ENCODE data around the gene MDP1. TPM values are rescaled to one million over a fixed set of nuclear protein-coding genes. Genes with fewer than 3 reads are reported as not detected.

Gene MDP1
- total and polyA plus RNA-seq, 9 donors, result 7.4 to 24.9 (median 8.6) TPM

DNA sequence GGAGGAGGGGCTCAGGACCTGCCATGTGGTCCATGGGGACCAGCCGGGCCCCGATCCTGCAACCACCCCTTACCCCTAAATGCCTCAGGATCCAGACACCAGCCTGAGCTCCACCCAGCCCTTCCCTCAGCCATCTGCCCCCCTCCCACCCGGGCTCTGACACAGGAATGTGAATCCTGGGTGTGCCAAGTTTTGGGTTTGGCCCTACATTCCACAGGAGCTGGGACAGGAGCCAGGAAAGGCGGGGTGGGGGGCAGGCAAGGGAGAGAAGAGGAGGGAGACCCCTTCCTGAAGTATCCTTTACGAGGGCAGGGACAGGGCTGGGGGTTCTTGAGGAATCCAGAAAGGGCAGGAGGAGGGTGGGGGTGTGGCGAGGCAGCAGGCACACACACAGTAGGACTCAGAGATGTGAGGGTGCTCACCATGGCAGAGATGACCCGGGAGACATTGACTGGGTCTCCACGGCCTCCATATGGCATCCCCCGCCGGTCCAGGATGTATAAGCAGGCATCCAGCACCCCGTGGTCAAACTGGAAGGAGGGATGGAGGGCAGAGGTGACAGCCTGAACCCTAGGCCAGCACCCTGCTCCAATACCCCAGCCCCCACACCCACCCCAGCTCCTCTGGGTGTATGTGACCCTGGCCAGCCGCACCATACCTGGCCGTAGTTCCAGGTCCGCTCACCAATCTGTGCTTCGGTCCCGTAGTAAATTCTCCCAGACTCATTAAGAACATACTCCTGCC is 43.6 kb upstream of the MDP1 start:
- Histone ChIP-seq H3K27me3 (ENCODE audit: control insufficient read depth, insufficient read depth, low read length) (no peaks in the 10 kb centered on the region), H3K9me3 (replicated peaks; ENCODE audit: control insufficient read depth, low read depth, low read length) (no peaks in the 10 kb centered on the region), H3K4me1 (ENCODE audit: control insufficient read depth, insufficient read depth, low read length) (peaks cover 5% of the 10 kb centered on the region), H3K27ac (ENCODE audit: low read length) (no peak overlapping the region), H3K4me3 (ENCODE audit: low read length) (no peak overlapping the region), H3K36me3 (ENCODE audit: control insufficient read depth, insufficient read depth, low read length) (peaks cover 4% of the 10 kb centered on the region)
- WGBS (ENCODE audit: insufficient coverage), result 74% methylated on average over 8 of the region's 16 CpGs
- DNase-seq, result peak; percentile 38

DNA sequence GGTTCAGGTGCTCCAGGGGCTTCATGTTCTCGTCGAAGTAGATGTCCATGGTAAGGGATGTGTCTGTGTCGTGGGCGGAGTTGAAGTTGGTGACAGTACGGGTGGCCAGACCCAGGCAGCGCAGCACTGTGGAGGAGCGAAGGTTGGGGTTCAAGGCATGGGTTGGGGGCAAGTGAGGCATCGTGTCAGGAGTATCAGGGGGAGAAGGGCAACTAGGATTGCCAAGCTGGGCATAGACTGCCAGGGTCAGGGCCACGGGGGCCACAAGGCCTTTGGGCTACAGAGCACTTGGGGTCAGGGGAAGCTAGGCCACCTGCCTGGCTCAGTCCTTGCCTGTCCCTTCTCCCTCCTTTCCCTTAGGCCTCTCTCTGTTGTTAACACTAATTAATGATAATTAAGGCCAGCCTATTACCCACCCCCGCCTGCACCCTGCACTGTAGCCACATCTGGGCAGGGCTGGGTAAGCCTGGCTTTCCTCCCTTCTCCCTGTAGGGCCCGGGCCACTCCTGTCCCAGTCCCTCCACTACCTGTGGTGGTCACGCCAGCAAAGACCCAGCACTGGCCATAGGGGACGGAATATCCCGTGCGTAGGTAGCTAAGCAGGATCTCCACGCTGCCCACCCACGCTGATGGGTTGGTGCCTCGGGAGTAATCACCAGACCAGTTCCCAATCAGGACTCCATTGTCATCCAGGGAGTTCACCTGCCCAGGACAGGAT is 42.8 kb upstream of the MDP1 start:
- Histone ChIP-seq H3K27me3 (ENCODE audit: control insufficient read depth, insufficient read depth, low read length) (no peaks in the 10 kb centered on the region), H3K9me3 (replicated peaks; ENCODE audit: control insufficient read depth, low read depth, low read length) (no peaks in the 10 kb centered on the region), H3K36me3 (ENCODE audit: control insufficient read depth, insufficient read depth, low read length) (peaks cover 5% of the 10 kb centered on the region), H3K4me3 (ENCODE audit: low read length) (no peak overlapping the region), H3K27ac (ENCODE audit: low read length) (no peak overlapping the region), H3K4me1 (ENCODE audit: control insufficient read depth, insufficient read depth, low read length) (peaks cover 5% of the 10 kb centered on the region)
- no peak for DNase-seq
- 88% methylated on average over 13 of the region's 18 CpGs for WGBS (ENCODE audit: insufficient coverage)

DNA sequence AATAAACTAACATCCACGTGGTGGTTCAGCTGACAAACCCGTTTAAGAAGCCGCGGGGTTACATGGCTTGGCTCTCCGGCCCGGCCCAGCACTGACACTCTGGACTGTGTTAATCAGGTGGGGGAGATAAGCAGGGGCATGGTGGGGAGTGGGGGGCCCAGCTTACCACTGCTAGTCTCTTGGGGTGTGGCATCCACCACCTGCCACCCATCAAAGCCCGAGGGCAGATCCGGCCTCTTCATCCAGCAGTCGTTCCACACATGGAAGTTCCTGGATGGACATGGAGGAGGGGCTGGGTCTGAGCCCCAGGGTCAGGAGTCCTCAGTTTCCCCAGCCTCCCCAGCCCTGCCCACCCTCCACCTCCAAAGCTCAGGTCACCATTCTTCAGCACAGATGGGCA is 42.3 kb upstream of the MDP1 start:
- Histone ChIP-seq H3K27me3 (ENCODE audit: control insufficient read depth, insufficient read depth, low read length) (no peaks in the 10 kb centered on the region), H3K4me1 (ENCODE audit: control insufficient read depth, insufficient read depth, low read length) (peaks cover 5% of the 10 kb centered on the region), H3K4me3 (ENCODE audit: low read length) (no peak overlapping the region), H3K9me3 (replicated peaks; ENCODE audit: control insufficient read depth, low read depth, low read length) (no peaks in the 10 kb centered on the region), H3K27ac (ENCODE audit: low read length) (no peak overlapping the region), H3K36me3 (ENCODE audit: control insufficient read depth, insufficient read depth, low read length) (peaks cover 5% of the 10 kb centered on the region)
- no peak for DNase-seq
- WGBS (ENCODE audit: insufficient coverage), result 80% methylated on average over 1 of the region's 9 CpGs

DNA sequence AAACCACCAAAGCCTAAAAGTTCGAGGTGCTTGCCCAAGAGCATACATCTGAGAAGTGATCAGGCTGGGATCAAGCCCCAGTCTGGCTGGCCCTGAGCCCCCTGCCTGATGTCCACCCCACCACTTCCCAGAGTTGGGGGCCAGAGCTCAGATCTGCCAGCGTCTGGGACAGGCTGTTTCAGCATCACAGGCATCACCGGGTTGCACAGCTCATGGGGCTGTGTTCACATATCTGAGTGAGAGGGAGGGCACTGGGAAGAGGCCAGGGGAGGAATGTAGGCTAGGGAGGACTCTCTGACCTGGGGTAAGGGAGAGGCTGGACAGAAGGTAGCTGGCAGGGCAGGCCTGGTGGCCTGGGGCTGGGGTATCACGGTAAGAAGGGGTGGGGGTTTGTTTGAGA is 41.1 kb upstream of the MDP1 start:
- Histone ChIP-seq H3K4me3 (ENCODE audit: low read length) (no peak overlapping the region), H3K27me3 (ENCODE audit: control insufficient read depth, insufficient read depth, low read length) (no peaks in the 10 kb centered on the region), H3K4me1 (ENCODE audit: control insufficient read depth, insufficient read depth, low read length) (peaks cover 5% of the 10 kb centered on the region), H3K36me3 (ENCODE audit: control insufficient read depth, insufficient read depth, low read length) (peaks cover 5% of the 10 kb centered on the region), H3K9me3 (replicated peaks; ENCODE audit: control insufficient read depth, low read depth, low read length) (no peaks in the 10 kb centered on the region), H3K27ac (ENCODE audit: low read length) (no peak overlapping the region)
- WGBS (ENCODE audit: insufficient coverage), result 63% methylated on average over 4 of the region's 4 CpGs
- no peak for DNase-seq

DNA sequence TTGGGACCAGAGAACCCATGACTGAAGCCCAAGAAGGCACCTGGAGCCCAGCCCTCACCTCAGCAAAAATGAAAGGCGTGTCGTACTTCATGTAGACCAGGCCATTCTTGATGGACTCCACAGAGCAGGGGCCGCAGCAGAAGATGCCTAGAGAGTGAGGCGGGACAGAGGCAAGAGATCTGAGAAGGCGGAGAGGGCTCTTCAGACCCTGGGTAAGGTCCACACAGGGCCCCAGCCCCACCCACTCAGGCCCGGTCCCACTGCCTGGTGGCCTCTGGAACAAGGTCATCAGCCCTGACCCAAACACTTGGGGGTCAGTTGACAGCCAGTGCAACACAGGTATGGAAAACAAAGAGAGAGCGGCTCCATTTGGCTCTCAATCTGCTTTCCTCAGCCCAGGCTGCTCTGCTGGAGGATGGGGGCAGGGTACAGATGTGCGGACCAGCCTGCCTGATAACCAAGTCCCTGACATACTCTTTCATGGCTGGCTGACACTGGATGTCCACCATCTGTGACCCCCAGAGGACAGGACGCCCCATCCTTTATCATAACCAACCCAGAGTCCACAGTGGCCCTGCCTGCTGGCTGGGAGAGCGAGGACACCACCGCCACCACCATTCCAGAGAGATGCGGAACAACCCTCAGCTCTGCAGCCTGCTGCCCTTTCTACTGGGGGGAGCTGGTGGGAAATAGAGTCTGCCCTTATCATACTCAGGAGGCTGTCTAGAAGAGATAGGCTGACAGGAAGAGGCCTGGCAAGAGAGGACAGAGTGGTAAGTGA is 40.3 kb upstream of the MDP1 start:
- Histone ChIP-seq H3K27ac (ENCODE audit: low read length) (no peak overlapping the region), H3K4me1 (ENCODE audit: control insufficient read depth, insufficient read depth, low read length) (peaks cover 5% of the 10 kb centered on the region), H3K36me3 (ENCODE audit: control insufficient read depth, insufficient read depth, low read length) (peaks cover 5% of the 10 kb centered on the region), H3K27me3 (ENCODE audit: control insufficient read depth, insufficient read depth, low read length) (no peaks in the 10 kb centered on the region), H3K9me3 (replicated peaks; ENCODE audit: control insufficient read depth, low read depth, low read length) (no peaks in the 10 kb centered on the region), H3K4me3 (ENCODE audit: low read length) (no peak overlapping the region)
- WGBS (ENCODE audit: insufficient coverage), result 82% methylated on average over 9 of the region's 12 CpGs
- no peak for DNase-seq

DNA sequence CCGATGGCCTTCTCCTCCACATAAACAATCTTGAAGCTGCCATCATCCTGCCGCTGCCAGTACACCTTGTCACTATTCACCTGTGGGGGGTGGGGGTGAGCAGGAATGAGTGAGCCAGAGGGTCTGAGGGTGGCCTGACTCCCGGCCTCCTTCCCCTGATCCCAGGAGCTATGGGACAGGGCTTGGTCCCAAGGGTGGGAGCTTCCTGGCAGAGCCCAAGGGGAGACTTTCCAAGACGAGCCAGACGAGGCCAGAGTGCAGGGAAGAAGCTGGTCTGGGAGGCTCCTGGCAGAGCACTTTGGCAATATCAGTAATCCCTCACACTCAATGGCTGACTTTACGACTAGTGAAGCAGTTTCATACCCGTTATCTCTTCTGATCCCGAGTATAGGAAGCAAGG is 39.6 kb upstream of the MDP1 start:
- Histone ChIP-seq H3K36me3 (ENCODE audit: control insufficient read depth, insufficient read depth, low read length) (peaks cover 5% of the 10 kb centered on the region), H3K27me3 (ENCODE audit: control insufficient read depth, insufficient read depth, low read length) (no peaks in the 10 kb centered on the region), H3K9me3 (replicated peaks; ENCODE audit: control insufficient read depth, low read depth, low read length) (no peaks in the 10 kb centered on the region), H3K4me3 (ENCODE audit: low read length) (no peak overlapping the region), H3K27ac (ENCODE audit: low read length) (no peak overlapping the region), H3K4me1 (ENCODE audit: control insufficient read depth, insufficient read depth, low read length) (peaks cover 5% of the 10 kb centered on the region)
- WGBS (ENCODE audit: insufficient coverage), result 73% methylated on average over 4 of the region's 8 CpGs
- DNase-seq, result no peak

DNA sequence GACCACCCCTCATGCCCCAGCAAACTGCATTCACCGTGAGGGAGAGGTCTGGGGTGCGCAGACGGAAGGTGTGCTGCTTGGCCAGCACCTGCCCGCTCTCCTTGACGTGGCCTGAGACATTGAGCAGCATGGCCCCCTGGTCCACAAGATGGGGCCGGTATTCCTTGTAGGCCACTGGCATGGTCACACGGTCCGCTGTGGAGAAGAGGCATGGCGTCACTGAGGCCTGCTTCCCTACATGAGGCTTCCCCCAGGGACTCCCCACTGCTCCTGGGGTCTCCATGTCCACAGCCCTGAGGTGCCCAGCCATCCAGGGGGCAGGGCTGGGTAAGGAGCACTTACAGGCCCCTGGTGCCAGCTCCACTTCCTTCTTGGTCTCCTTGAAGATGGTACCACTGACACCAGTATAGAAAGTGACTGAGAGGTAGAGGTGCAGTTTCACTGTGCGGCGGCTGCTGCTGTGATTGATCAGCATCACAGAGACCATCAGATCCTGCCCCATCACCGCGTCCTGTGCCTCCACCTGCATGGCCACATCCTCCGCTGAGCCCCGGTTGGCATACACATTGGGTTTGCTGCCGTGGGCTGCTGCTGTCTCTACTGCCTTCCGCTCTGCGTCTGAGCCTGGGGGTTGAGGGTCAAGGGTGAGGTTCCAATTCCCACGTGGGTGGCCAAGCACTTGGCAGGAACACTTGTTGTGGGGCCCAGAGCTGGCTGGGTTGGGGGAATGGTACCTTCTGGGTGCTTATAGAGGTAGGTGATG is 38.9 kb upstream of the MDP1 start:
- no peaks in the 10 kb centered on the region for H3K9me3 ChIP-seq (replicated peaks; ENCODE audit: control insufficient read depth, low read depth, low read length)
- 90% methylated on average over 18 of the region's 19 CpGs for WGBS (ENCODE audit: insufficient coverage)
- H3K4me1 ChIP-seq (ENCODE audit: control insufficient read depth, insufficient read depth, low read length), result peaks cover 5% of the 10 kb centered on the region
- DNase-seq, result no peak
- H3K27me3 ChIP-seq (ENCODE audit: control insufficient read depth, insufficient read depth, low read length), result no peaks in the 10 kb centered on the region
- H3K4me3 ChIP-seq (ENCODE audit: low read length), result no peak overlapping the region
- H3K36me3 ChIP-seq (ENCODE audit: control insufficient read depth, insufficient read depth, low read length), result peaks cover 5% of the 10 kb centered on the region
- H3K27ac ChIP-seq (ENCODE audit: low read length), result no peak overlapping the region

DNA sequence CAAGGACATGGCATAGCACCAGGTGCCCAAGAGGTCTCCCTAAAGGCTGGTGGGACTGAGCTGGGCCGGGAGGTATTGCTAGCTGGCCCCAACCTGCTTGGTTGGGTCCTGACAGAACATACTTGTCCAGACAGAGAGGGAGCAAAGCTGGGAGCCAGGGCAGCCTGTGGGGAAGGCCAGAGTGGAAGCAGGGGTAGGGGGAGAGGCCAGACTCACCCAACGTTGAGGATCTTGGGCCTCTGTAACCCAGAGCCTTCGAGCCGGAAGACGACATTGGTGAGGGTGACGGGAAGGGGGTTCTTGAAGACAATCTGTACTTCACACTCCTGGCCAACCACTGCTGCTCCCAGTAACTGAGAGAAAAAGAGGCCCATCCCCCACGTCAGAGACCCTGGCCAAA is 38.1 kb upstream of the MDP1 start:
- no peaks in the 10 kb centered on the region for H3K9me3 ChIP-seq (replicated peaks; ENCODE audit: control insufficient read depth, low read depth, low read length)
- H3K27ac ChIP-seq (ENCODE audit: low read length), result no peak overlapping the region
- no peak for DNase-seq
- 50% methylated on average over 1 of the region's 7 CpGs for WGBS (ENCODE audit: insufficient coverage)
- no peaks in the 10 kb centered on the region for H3K27me3 ChIP-seq (ENCODE audit: control insufficient read depth, insufficient read depth, low read length)
- no peaks in the 10 kb centered on the region for H3K4me1 ChIP-seq (ENCODE audit: control insufficient read depth, insufficient read depth, low read length)
- H3K4me3 ChIP-seq (ENCODE audit: low read length), result no peak overlapping the region
- peaks cover 5% of the 10 kb centered on the region for H3K36me3 ChIP-seq (ENCODE audit: control insufficient read depth, insufficient read depth, low read length)

DNA sequence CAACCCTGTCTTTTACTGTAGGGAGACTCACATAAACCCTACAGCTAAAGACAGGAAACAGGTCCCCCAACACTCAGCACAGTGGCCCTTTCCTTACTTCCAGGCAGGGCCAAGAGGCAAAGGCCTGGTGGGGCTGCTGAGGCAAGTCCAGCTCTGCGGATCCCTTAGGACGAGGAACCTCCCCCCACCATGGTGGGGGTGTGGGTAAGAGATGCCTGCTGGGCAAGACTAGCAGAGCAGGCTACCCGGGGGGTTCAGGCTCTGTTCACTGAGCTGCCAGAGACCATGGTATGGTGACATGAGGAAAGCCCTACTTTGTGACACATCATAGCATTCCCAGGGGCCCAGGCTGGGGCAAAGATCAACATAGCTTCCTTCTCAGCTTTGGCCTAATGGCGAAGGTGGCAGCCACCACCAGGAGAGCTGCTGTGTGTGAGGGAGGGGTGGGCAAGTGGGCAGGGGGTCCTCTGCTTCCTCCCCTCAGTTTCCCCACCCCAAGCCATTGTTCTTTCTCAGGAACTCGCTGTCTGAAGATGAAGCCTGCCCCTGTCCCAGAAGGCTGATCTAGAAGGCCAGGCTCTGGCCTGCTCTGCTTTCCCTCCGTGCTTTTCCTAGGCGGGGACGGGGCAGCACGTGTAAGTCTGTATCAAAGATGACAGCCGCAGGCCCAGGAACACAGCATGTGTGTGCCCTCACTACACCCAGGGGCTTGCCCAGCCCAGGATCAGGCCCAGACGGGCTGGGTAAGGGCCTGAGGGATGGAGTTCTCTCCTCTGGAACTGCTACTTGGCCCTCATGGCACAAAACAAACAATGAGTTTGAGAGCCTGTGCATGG is 36.6 kb upstream of the MDP1 start:
- no peaks in the 10 kb centered on the region for H3K4me1 ChIP-seq (ENCODE audit: control insufficient read depth, insufficient read depth, low read length)
- H3K27ac ChIP-seq (ENCODE audit: low read length), result no peak overlapping the region
- peaks cover 5% of the 10 kb centered on the region for H3K36me3 ChIP-seq (ENCODE audit: control insufficient read depth, insufficient read depth, low read length)
- no peaks in the 10 kb centered on the region for H3K9me3 ChIP-seq (replicated peaks; ENCODE audit: control insufficient read depth, low read depth, low read length)
- no peak for DNase-seq
- no peak overlapping the region for H3K4me3 ChIP-seq (ENCODE audit: low read length)
- 77% methylated on average over 6 of the region's 11 CpGs for WGBS (ENCODE audit: insufficient coverage)
- H3K27me3 ChIP-seq (ENCODE audit: control insufficient read depth, insufficient read depth, low read length), result no peaks in the 10 kb centered on the region
